H1 (cell line): ENCODE data around the gene CCDC192. TPM values are rescaled to one million over a fixed set of nuclear protein-coding genes. Genes with fewer than 3 reads are reported as not detected.

Source experiments
- ATF3 ChIP-seq: IDR thresholded peaks from 2 replicates; pipeline ENCODE4 v1.6.1; 2011; ENCODE audit warnings: low read depth, mild to moderate bottlenecking, low read length; ENCODE audit not compliant: insufficient read depth
- CHD1 ChIP-seq: IDR thresholded peaks from 2 replicates; pipeline ENCODE4 v1.6.1; 2012; ENCODE audit warnings: low read depth, low read length, improper control_type of control experiment
- NRF1 ChIP-seq: IDR thresholded peaks from 2 replicates; pipeline ENCODE4 v1.6.1; 2011; ENCODE audit warnings: mild to moderate bottlenecking, low read depth, low read length, improper control_type of control experiment
- POU5F1 ChIP-seq: IDR thresholded peaks from 2 replicates; pipeline ENCODE4 v1.6.1; 2011; ENCODE audit warnings: low read depth, mild to moderate bottlenecking, low read length, moderate library complexity
- RNF2 ChIP-seq: fragments of 200-900, 300-1000 bp; sonication (generic); IDR thresholded peaks from 2 replicates; pipeline ENCODE4 v1.7.1; 2016; ENCODE audit warnings: borderline replicate concordance, low read depth, mild to moderate bottlenecking, antibody characterized with exemption, low read length; ENCODE audit not compliant: poor library complexity, severe bottlenecking; ENCODE audit errors: missing control alignments
- polyA plus RNA-seq, 7 experiments: library from polyadenylated mRNA; depleted of rRNA in 3 of 7; stranded (reverse) in 5 of 7; unstranded in 2 of 7; fragments of >200 nt in 5 of 7; fragments of 200-250 nt in 2 of 7; gene quantifications; 1 replicate in 5 of 7; 2 replicates in 1 of 7; 4 replicates in 1 of 7; pipeline versions ENCODE4 v1.2.1 to v1.2.3, GENCODE V29; 2011 to 2013; ENCODE audit warnings: missing spikeins in 2 of 7, mixed read lengths in 2 of 7
- total RNA-seq: library from RNA; stranded (reverse); fragmentation: NEBNext Ultra II Directional; extraction: Animal tissue kit (Norgen Biotek cat#: 25700); gene quantifications from 2 replicates; pipeline ENCODE4 v1.2.1, GENCODE V29; 2021
- TF ChIP-seq, protein P1 (sequence below): IDR thresholded peaks from 2 replicates; pipeline ENCODE4 v1.6.1; 2012; ENCODE audit warnings: inconsistent platforms

The CCDC192 gene
- total and polyA plus RNA-seq, 2 of the 8 experiments (the other 6 are each of a cell fraction or from before 2014, with no cell fraction given), result 0.61 TPM; not detected in 1

DNA sequence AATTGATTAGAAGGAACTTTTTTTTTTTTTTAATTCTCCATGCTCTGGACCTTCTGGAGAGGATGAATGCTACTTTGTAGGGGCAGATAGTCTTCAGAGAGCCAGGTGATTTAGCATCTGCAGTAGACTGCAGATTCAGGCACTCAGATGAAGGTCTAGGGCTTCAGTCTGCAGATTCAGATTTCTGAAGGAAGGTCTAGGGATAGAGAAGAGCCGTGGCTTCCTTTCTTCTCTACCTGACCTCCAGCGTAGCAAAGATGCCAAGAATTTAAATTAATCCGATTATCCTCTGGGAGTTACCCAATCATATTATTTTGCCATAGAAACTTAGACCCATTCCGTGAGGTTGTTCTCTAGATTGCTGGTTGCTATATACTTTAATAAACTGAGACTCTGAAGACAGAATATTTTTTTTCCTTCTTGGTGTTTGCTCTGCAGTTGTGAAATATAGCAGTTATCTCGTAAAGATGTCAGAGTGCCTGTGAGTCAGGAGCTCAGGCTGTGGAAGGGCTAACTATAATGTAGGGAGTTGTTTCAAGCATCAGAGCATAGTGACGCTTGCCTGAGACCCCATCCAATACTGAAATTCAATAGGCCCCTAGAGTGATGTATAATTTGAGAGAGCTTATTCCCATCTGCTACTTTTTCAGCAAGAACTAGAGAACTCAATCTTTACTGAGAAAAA, 247.7 kb downstream of the CCDC192 start (continued):
- TF ChIP-seq POU5F1 (no peak), CHD1 (no peak), NRF1 (no peak), ATF3 (no peak), RNF2 (no peak)
- TF ChIP-seq, protein P1, sequence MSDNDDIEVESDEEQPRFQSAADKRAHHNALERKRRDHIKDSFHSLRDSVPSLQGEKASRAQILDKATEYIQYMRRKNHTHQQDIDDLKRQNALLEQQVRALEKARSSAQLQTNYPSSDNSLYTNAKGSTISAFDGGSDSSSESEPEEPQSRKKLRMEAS, result no peak
